ENCODE data around the gene KLHL29. TPM values are rescaled to one million over a fixed set of nuclear protein-coding genes. Genes with fewer than 3 reads are reported as not detected.

The KLHL29 gene
- total and polyA plus RNA-seq, 2 donors, result 1.4 to 2.9 TPM

DNA sequence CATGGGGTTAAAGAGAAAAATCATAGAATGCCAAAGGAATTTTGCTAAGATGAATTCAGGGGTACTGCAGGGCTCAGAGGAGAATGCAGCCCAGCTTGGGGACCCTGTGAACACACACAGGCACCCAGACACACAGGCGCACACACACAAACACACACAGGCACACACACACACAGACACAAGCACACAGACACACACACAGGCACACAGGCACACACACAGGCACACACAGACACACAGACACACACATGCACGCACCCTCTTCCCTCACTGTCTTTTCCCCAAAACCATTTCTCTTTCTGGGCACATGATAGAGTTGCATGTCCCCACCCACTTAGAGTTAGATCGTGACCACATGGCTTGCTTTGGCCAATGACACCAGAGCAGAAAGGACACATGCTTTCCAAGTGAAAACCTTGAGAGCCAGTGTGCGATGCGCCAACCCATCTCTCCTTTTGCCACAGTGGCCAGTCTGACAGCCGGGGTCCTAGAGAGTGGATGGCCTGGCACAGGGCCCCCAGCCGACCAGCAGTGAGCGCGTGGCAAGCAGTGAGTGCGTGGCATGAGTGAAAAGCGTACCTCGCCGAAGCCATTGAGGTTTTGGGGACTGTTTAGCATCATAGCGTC is 163.3 kb downstream of the KLHL29 start:
- no peak for DNase-seq (ENCODE audit: low read depth in 6 of 9, low spot score in 9 of 9)
- WGBS, result 98% methylated on average over 14 of the region's 14 CpGs
- no peak overlapping the region for H3K27ac ChIP-seq (ENCODE audit: low read depth in 1 of 2, low read length in 1 of 2)

DNA sequence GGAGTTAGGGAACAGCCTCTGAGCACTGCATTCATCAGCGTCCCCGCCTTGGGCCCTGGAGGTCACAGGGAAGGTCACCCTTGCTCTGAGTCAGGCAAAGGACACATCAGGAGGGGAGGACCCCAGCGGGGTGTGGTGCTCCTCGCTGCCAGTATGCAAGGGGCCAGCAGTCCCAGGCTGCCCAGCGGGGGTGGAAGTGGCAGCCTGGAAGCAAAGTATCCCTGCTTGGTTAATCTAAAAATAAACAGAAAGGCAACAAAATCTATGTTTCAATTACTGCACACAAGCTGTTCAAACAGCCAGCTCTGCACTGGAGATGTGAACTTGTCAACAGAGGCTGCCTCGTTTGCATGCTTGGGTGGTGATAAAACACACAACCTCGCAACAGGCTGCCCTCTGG is 164.1 kb downstream of the KLHL29 start:
- Histone ChIP-seq H3K9me3 (ENCODE audit: control insufficient read depth in 2 of 2, insufficient read depth in 1 of 2, low read length in 1 of 2) (no peaks in the 10 kb centered on the region), H3K27ac (ENCODE audit: low read depth in 1 of 2, low read length in 1 of 2) (no peak overlapping the region), H3K36me3 (ENCODE audit: control insufficient read depth in 2 of 2, insufficient read depth in 2 of 2, low read length in 1 of 2) (no peaks in the 10 kb centered on the region), H3K27me3 (ENCODE audit: control insufficient read depth in 2 of 2, insufficient read depth in 1 of 2, low read length in 1 of 2) (peaks cover 0 to 17% of the 10 kb centered on the region in 2 donors), H3K4me3 (ENCODE audit: low read length in 2 of 2) (no peak overlapping the region), H3K4me1 (ENCODE audit: control insufficient read depth in 2 of 2, insufficient read depth in 2 of 2, low read length in 2 of 2) (no peaks in the 10 kb centered on the region)
- 91% methylated on average over 7 of the region's 7 CpGs for WGBS
- DNase-seq (ENCODE audit: low read depth in 6 of 9, low spot score in 9 of 9), result no peak

More for the DNA sequence above, 163.3 kb downstream of the KLHL29 start:
- H3K4me1 ChIP-seq (ENCODE audit: control insufficient read depth in 2 of 2, insufficient read depth in 2 of 2, low read length in 2 of 2), result no peaks in the 10 kb centered on the region
- H3K27me3 ChIP-seq (ENCODE audit: control insufficient read depth in 2 of 2, insufficient read depth in 1 of 2, low read length in 1 of 2), result peaks cover 0 to 19% of the 10 kb centered on the region in 2 donors
- no peak overlapping the region for H3K4me3 ChIP-seq (ENCODE audit: low read length in 2 of 2)
- no peaks in the 10 kb centered on the region for H3K9me3 ChIP-seq (ENCODE audit: control insufficient read depth in 2 of 2, insufficient read depth in 1 of 2, low read length in 1 of 2)
- no peaks in the 10 kb centered on the region for H3K36me3 ChIP-seq (ENCODE audit: control insufficient read depth in 2 of 2, insufficient read depth in 2 of 2, low read length in 1 of 2)

DNA sequence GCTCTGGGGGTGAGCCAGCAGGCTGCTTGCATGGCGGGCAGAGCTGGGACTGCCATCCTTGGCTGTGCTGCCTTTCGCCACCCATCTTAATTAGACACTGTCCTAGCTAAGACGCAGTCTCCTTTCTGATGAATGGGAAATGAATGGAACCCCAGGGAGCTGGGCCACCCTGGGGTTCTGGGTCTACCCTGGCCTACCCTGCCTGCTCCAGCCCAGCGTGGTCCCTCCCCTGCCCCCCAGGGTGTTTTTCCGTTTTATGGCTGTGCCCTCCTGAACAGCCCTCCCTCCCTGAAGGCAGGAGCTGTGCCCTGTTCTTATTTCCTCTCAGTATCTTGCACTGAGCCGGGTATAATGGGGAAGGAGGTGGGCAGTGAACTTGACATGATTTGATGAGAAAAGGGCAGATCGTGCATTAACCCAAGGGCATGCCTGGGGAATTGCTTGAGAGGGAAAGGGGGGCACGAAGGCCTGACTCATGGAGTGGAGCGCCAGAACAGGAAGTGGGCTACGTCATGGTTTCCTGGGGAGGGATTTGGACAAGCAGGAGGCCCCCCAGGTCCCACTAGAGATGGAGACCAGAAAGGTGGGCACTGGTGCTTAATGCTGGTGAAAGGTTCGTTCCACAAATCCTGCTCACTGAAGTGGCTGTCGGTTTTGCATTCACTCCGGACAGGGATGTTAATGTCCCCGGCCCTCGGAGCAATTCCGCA is 165.0 kb downstream of the KLHL29 start:
- Histone ChIP-seq H3K4me3 (ENCODE audit: low read length in 2 of 2) (no peak overlapping the region), H3K36me3 (ENCODE audit: control insufficient read depth in 2 of 2, insufficient read depth in 2 of 2, low read length in 1 of 2) (no peaks in the 10 kb centered on the region), H3K9me3 (ENCODE audit: control insufficient read depth in 2 of 2, insufficient read depth in 1 of 2, low read length in 1 of 2) (no peaks in the 10 kb centered on the region), H3K27ac (ENCODE audit: low read depth in 1 of 2, low read length in 1 of 2) (no peak overlapping the region), H3K4me1 (ENCODE audit: control insufficient read depth in 2 of 2, insufficient read depth in 2 of 2, low read length in 2 of 2) (no peaks in the 10 kb centered on the region), H3K27me3 (ENCODE audit: control insufficient read depth in 2 of 2, insufficient read depth in 1 of 2, low read length in 1 of 2) (peaks cover 0 to 17% of the 10 kb centered on the region in 2 donors)
- WGBS, result 60% methylated on average over 16 of the region's 16 CpGs
- DNase-seq (ENCODE audit: low read depth in 6 of 9, low spot score in 9 of 9), result no peak

DNA sequence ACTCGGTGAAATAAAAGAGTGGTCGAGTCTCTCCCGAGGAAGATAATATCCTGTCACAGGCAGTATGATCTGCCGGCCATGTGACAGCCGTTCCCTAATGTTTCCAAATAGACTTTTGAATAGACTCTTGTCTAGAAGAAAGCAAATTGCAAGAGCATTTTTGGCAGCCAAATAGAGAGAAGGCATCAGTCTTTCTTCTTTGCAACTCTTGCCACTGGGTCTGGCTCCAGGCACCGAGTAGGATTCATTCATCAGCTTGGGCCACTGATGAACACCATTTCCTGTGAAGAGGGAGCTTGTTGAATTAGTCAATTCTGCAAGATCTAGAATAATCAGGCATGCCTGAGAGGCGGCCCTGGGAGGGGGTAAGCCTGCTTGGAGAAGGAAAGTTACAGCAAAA is 165.6 kb downstream of the KLHL29 start:
- no peak overlapping the region for H3K27ac ChIP-seq (ENCODE audit: low read depth in 1 of 2, low read length in 1 of 2)
- H3K4me3 ChIP-seq (ENCODE audit: low read length in 2 of 2), result no peak overlapping the region
- peaks cover 0 to 15% of the 10 kb centered on the region in 2 donors for H3K27me3 ChIP-seq (ENCODE audit: control insufficient read depth in 2 of 2, insufficient read depth in 1 of 2, low read length in 1 of 2)
- H3K36me3 ChIP-seq (ENCODE audit: control insufficient read depth in 2 of 2, insufficient read depth in 2 of 2, low read length in 1 of 2), result no peaks in the 10 kb centered on the region
- no peaks in the 10 kb centered on the region for H3K9me3 ChIP-seq (ENCODE audit: control insufficient read depth in 2 of 2, insufficient read depth in 1 of 2, low read length in 1 of 2)
- DNase-seq (ENCODE audit: low read depth in 6 of 9, low spot score in 9 of 9), result no peak
- WGBS, result 81% methylated on average over 7 of the region's 7 CpGs
- H3K4me1 ChIP-seq (ENCODE audit: control insufficient read depth in 2 of 2, insufficient read depth in 2 of 2, low read length in 2 of 2), result no peaks in the 10 kb centered on the region

DNA sequence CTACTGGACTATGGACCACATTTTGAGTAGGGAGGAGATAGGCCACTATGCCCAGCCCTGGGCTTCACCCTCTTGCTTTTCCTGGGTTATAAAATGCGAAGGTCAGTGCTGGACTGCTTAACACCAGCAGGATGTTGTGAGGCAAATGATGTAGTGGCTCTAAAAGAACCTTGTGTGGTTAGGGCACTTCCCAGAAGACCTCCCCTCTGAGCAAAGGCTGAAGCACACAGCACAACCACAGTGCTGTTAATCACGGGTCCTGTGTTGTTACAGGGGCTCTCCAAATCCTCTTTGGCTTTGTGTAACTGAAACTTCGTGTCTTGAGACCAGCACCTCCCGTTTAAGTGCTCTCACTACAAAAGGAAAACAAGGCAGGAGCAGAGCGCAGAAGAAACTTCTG is 166.9 kb downstream of the KLHL29 start:
- H3K36me3 ChIP-seq (ENCODE audit: control insufficient read depth in 2 of 2, insufficient read depth in 2 of 2, low read length in 1 of 2), result no peaks in the 10 kb centered on the region
- H3K4me3 ChIP-seq (ENCODE audit: low read length in 2 of 2), result no peak overlapping the region
- DNase-seq (ENCODE audit: low read depth in 6 of 9, low spot score in 9 of 9), result no peak
- peaks cover 0 to 9% of the 10 kb centered on the region in 2 donors for H3K27me3 ChIP-seq (ENCODE audit: control insufficient read depth in 2 of 2, insufficient read depth in 1 of 2, low read length in 1 of 2)
- H3K9me3 ChIP-seq (ENCODE audit: control insufficient read depth in 2 of 2, insufficient read depth in 1 of 2, low read length in 1 of 2), result no peaks in the 10 kb centered on the region
- H3K4me1 ChIP-seq (ENCODE audit: control insufficient read depth in 2 of 2, insufficient read depth in 2 of 2, low read length in 2 of 2), result no peaks in the 10 kb centered on the region
- WGBS, result 83% methylated on average over 5 of the region's 5 CpGs
- no peak overlapping the region for H3K27ac ChIP-seq (ENCODE audit: low read depth in 1 of 2, low read length in 1 of 2)

DNA sequence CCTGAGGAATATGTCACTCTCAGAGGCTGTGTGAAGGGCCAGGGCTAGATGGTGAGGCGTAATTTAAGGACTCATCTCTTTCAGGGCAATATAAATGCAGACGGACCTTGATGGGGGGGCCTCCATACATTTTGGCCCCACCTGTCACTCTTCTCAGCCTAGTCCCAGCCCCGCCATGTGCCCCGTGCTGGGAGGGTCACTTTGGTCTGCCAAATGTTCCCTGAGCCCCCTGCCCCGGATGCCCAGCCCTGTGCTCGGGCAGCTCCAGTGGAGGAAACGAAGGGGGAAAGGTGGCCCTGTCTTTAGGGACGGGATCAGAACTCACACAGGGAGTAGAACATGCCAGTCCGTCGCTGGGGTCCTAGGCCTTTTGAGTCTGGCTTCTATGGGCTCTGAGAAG is 168.6 kb downstream of the KLHL29 start:
- no peaks in the 10 kb centered on the region for H3K4me1 ChIP-seq (ENCODE audit: control insufficient read depth in 2 of 2, insufficient read depth in 2 of 2, low read length in 2 of 2)

DNA sequence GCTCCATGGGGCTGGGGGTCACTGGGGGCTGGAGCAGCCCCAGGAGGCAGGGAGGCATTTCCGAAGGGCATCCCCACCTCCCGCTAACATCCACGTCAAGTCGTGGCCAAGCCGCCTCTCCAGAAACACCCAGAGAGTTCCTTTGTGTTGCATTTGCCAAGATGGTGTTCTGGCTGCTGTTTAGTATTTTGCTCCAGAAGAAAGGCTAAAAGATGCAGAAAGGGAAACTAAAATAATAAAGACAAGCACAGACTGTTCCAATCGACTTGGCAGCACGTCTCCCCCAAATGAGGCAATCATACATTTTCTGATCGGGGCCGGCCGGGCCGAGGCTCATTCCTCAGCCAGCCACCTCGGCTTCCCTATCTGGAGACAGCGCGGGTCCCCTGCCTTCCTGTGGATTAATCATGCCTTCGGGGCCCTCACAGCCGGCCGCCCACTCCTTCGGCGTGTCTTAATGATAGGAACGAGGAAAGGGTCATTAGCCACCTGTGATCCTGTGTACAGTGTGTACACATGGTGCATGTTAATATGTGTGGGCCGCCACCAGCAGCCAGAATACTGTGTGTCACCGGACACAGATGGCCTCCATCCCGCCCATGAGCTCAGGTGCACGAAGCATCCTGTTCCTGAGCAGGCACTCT is 169.2 kb downstream of the KLHL29 start:
- WGBS, result 93% methylated on average over 24 of the region's 24 CpGs
- peaks cover 0 to 9% of the 10 kb centered on the region in 2 donors for H3K27me3 ChIP-seq (ENCODE audit: control insufficient read depth in 2 of 2, insufficient read depth in 1 of 2, low read length in 1 of 2)
- no peaks in the 10 kb centered on the region for H3K9me3 ChIP-seq (ENCODE audit: control insufficient read depth in 2 of 2, insufficient read depth in 1 of 2, low read length in 1 of 2)
- H3K36me3 ChIP-seq (ENCODE audit: control insufficient read depth in 2 of 2, insufficient read depth in 2 of 2, low read length in 1 of 2), result no peaks in the 10 kb centered on the region
- no peaks in the 10 kb centered on the region for H3K4me1 ChIP-seq (ENCODE audit: control insufficient read depth in 2 of 2, insufficient read depth in 2 of 2, low read length in 2 of 2)
- no peak for DNase-seq (ENCODE audit: low read depth in 6 of 9, low spot score in 9 of 9)
- no peak overlapping the region for H3K27ac ChIP-seq (ENCODE audit: low read depth in 1 of 2, low read length in 1 of 2)
- H3K4me3 ChIP-seq (ENCODE audit: low read length in 2 of 2), result no peak overlapping the region

More for the DNA sequence above, 168.6 kb downstream of the KLHL29 start:
- H3K27ac ChIP-seq (ENCODE audit: low read depth in 1 of 2, low read length in 1 of 2), result no peak overlapping the region
- peaks cover 0 to 9% of the 10 kb centered on the region in 2 donors for H3K27me3 ChIP-seq (ENCODE audit: control insufficient read depth in 2 of 2, insufficient read depth in 1 of 2, low read length in 1 of 2)
- no peak overlapping the region for H3K4me3 ChIP-seq (ENCODE audit: low read length in 2 of 2)
- 97% methylated on average over 10 of the region's 10 CpGs for WGBS
- DNase-seq (ENCODE audit: low read depth in 6 of 9, low spot score in 9 of 9), result no peak
- no peaks in the 10 kb centered on the region for H3K9me3 ChIP-seq (ENCODE audit: control insufficient read depth in 2 of 2, insufficient read depth in 1 of 2, low read length in 1 of 2)
- H3K36me3 ChIP-seq (ENCODE audit: control insufficient read depth in 2 of 2, insufficient read depth in 2 of 2, low read length in 1 of 2), result no peaks in the 10 kb centered on the region

DNA sequence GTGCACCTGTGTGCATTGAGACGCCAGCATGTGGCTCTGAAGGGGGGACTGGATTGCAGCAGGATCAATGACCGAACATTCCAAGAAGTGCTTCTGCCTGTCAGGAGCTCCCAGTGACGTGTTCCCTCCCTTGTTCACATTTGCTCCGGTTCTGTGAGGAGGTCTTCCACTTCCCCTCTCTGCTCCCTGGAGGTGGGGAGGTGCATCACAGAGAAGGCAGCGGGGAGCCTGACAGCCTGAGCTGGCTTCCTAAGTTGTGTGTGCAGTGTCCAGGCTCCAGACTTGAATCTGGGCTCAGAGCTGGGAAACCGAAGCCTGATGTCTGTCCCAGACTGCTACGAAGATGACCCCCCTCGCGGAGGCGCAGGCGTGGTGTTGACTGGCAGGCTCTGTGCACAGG is 171.0 kb downstream of the KLHL29 start:
- 88% methylated on average over 11 of the region's 11 CpGs for WGBS
- H3K27ac ChIP-seq (ENCODE audit: low read depth in 1 of 2, low read length in 1 of 2), result no peak overlapping the region
- peaks cover 0 to 6% of the 10 kb centered on the region in 2 donors for H3K27me3 ChIP-seq (ENCODE audit: control insufficient read depth in 2 of 2, insufficient read depth in 1 of 2, low read length in 1 of 2)
- H3K36me3 ChIP-seq (ENCODE audit: control insufficient read depth in 2 of 2, insufficient read depth in 2 of 2, low read length in 1 of 2), result no peaks in the 10 kb centered on the region
- no peaks in the 10 kb centered on the region for H3K9me3 ChIP-seq (ENCODE audit: control insufficient read depth in 2 of 2, insufficient read depth in 1 of 2, low read length in 1 of 2)
- no peak overlapping the region for H3K4me3 ChIP-seq (ENCODE audit: low read length in 2 of 2)
- DNase-seq (ENCODE audit: low read depth in 6 of 9, low spot score in 9 of 9), result no peak
- no peaks in the 10 kb centered on the region for H3K4me1 ChIP-seq (ENCODE audit: control insufficient read depth in 2 of 2, insufficient read depth in 2 of 2, low read length in 2 of 2)

DNA sequence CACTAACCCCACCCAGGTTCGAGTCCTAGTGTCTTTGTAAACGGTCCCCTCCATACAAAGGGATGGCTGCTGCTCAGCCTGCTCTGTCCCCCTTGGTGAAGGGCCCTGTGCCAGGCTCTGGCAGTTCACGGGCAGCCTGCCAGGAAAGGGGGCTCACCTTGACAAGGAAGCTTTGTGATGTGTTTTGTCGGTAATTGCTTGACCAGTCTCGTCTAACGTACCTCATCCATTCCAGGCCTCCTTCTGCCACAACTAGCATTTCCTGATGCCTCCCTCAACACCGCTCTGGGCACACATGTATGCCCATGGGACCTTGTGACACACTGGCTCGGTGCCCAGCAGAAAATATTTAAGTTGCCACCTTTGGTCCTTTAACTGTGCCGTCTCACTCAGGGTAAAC is 171.9 kb downstream of the KLHL29 start:
- H3K4me3 ChIP-seq (ENCODE audit: low read length in 2 of 2), result no peak overlapping the region
- H3K9me3 ChIP-seq (ENCODE audit: control insufficient read depth in 2 of 2, insufficient read depth in 1 of 2, low read length in 1 of 2), result no peaks in the 10 kb centered on the region
- H3K27ac ChIP-seq (ENCODE audit: low read depth in 1 of 2, low read length in 1 of 2), result no peak overlapping the region
- H3K36me3 ChIP-seq (ENCODE audit: control insufficient read depth in 2 of 2, insufficient read depth in 2 of 2, low read length in 1 of 2), result no peaks in the 10 kb centered on the region
- WGBS, result 88% methylated on average over 9 of the region's 9 CpGs
- DNase-seq (ENCODE audit: low read depth in 6 of 9, low spot score in 9 of 9), result no peak
- H3K4me1 ChIP-seq (ENCODE audit: control insufficient read depth in 2 of 2, insufficient read depth in 2 of 2, low read length in 2 of 2), result no peaks in the 10 kb centered on the region
- H3K27me3 ChIP-seq (ENCODE audit: control insufficient read depth in 2 of 2, insufficient read depth in 1 of 2, low read length in 1 of 2), result peaks cover 0 to 2% of the 10 kb centered on the region in 2 donors

Measured in thymus (tissue), 11 donors.